Stimulated activated CD4-positive, alpha-beta T cell treated with anti-CD3 and anti-CD28 coated beads, Interleukin-4, amount 100 ng/mL, for 24 hours (primary cell): Measurements from ENCODE around the gene KDM6A.
"Not testable (repeated sequence)": the region's sequence is repeated elsewhere in the genome, so short reads cannot be mapped to it uniquely, and the experiment has no call there.

Experiments
- DNase-seq: peaks from one replicate; pipeline ENCODE4 v3.0.0-alpha.2; 2020

KDM6A gene

DNA sequence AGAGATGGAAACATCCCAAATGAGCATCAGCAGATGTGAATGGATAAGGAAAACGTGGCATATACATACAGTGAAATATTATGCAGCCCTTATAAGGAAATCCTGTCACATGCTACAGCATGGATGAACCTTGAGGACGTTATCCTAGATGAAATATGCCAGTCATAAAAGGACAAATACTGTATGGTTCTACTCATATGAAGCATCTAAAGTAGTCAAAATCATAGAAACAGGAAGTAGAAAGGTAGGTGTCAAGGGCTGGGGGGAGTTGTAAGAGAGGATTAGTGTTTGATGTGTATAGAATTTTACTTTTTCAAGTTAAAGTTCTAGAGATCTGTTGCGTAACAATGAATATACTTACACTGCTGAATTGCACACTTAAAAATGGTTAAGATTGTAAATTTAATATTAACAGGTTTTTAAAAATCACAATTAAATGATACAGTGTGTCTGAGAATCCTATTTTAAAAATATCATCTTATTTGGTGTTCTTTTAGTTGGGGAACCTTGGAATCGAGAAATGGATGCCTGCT lies 58.5 kb downstream of the KDM6A start:
- DNase-seq = no peak

DNA sequence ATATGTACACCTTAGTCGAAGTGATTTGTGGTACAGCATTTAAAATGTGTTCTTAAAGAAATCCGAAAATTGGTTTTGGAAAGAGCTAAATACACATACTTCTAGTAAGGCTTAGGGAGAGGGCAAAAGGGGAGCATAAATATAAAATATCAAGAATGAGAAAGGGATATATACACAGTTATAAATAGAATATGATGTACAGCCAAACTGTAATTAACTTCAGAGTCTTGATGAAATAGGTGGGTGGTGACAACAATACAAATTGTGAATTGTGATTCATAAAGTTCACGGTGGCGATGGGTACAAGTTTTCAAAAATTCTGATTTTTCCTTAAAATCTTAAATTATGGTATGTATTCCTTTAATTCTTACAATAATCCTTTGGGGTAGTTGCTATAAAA lies 62.2 kb downstream of the KDM6A start:
- DNase-seq = no peak

DNA sequence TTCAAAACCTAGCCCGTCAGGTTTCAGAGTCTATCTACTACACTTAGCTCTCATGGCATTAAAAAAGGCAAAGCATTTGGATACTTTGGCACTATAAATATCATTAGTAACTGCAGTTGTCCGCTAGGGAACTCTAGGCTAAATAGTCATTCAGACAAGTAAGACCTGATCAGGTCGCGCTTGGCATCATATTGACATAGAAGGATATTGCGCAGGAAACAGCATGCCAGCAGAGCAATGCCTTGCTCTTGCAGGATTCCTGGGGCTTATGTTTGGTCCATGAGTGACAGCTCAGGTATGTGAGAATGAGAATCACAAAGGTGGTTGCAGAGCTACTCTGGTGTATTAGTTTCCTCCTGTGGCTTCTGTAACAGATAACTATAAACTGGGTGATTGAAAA lies 62.7 kb downstream of the KDM6A start:
- no peak for DNase-seq

DNA sequence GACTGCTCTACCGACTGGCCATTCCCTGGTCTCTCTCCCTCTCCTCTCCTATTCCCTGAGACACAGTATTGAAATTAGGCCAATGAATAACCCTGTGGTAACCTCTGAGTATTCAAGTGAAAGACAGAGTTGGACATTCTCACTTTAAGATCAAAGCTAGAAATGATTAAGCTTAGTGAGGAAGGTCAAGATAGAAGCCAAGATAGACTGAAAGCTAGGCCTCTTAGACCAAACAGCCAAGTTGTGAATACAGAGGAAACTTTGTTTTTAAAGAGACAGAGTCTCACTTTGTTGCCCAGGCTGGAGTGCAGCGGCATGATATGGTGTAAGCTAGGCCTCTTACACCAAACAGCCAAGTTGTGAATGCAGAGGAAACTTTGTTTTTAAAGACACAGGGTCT lies 64.6 kb downstream of the KDM6A start:
- DNase-seq = no peak

DNA sequence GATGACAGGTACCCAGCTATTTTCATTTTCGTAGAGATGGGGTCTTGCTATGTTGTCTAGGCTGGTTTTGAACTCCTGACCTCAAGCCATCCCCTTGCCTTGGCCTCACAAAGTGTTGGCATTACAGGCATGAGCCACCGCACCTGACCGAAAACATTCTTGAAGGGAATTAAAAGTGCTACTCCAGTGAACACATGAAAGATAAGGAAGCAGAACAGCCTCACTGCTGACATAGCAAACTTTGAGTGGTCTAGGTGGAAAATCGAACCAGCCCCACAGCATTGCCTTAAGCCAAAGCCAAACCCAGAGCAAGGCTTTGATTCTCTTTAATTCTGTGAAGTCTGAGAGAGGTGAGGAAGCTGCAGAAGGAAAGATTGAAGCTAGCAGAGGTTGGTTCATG lies 65.1 kb downstream of the KDM6A start:
- no peak for DNase-seq

DNA sequence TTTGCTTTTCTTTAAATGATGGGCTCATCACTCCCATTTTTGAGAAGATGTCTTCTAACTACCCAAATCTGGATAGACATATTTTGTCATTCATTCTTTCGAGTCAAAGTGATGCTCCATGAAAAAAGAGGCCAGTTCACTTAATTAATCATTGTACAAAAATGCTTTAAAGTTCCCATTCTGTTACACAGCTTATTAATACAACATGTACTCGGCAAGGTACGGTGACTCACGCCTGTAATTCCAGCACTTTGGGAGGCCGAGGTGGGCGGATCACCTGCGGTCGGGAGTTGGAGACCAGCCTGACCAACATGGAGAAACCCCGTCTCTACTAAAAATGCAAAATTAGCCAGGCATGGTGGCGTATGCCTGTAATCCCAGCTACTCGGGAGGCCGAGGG lies 67.6 kb downstream of the KDM6A start:
- not testable (repeated sequence) for DNase-seq

DNA sequence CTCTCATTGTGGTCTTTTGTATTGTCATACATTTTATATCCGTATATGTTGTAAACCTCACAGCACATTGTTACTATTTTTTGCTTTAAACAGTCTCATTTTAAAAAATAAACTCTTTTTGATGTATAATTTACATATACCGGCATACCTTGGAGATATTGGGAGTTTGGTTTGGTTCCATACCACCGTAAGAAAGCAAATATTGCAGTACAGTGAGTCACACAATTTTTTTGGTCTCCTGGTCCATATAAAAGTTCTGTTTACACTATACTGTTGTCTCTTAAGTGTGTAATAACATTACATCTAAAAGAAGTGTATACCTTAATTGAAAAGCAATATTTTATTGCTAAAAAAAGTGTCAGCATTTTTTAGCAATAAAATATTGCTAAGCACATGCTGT lies 70.0 kb downstream of the KDM6A start:
- no peak for DNase-seq

DNA sequence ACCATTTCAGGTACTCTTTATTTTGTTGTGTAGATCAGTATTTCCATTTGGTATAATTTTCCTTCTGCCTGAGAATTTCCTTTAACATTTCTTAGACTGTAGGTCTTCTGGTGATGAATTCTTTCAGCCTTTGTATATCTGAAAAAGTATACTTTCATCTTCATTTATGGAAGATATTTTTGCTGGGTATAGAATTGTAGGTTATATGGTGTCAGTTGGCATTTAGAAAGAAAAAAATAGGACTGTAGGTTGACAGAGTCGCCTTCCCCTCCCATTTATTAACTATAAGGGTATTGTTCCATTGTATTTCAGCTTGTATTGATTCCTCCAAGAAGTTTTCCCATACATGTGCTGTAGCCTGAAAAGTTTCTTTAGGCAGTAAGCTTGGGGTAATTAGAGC lies 71.9 kb downstream of the KDM6A start:
- no peak for DNase-seq

DNA sequence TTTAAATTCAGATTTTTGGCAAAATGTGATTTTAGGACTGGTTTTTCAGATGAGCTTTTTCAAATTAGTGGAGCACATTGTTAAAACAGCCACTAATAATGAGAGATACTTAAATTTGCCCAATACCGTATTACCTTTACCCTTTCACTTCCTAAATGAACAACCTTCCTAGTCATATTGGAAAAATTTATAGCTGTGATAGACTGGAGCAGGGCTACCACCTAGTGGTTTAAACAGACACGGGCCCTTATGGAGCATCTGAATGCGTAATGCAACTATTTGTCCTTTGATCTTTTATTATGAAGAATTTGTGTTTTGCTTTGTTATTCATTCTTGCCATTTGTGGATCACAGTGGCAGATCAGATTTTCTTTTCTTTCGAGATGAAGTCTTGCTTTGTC lies 72.7 kb downstream of the KDM6A start:
- peak; percentile 28 for DNase-seq

DNA sequence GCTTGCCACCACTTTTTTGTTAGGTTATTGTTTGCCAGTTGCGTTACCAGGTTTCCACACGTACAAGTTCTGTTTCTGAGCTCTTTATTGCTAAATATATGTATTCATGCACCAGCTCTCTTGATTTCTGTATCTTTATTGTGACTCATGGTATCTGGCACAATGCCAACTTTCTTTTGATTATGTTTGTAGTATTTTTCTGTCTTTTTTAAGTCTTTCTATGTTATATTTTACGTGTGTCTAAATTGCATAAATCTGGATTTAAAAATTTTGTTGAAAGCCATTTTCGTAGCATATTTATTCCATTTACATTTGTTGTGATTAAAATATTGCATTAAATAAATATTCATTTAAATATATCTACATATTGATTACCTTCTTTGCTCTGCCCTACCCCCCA lies 73.8 kb downstream of the KDM6A start:
- no peak for DNase-seq

DNA sequence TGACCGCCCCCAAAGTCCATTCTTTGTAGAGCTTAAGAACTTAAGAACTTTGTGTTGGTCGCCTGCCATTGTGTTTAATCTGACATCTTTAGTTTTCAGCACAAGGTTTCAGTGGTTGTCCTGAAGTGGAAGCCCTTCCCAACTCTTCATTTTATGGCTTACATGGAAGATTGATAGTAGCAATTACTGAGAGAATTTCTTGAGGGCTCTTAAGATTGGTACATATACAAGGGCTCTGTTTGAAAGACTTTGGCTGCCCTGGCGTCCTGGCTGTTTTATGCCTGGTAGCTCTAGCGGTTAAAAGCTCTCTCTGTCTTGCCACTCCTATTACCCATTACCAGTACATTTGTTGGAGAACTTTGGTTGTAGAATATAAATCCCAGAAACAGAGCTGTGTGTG lies 75.0 kb downstream of the KDM6A start:
- DNase-seq = no peak

DNA sequence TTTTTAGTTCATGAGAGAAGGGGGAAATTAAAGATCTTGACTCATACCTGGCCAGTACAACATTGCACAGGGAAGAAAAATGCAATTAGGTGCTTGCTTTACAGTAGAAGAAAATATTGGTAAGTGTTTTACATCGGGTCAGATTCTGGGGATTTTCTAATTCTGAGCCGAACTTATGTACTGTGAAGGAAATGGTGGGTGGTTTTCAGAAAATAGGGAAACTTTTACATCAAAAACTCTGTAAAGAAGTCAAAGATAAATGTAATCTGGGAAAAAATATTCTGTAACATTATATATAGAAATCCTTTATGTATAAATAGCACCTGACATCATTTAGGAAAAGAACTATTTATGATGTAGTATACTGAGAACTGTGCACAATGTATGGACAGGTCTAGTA lies 75.4 kb downstream of the KDM6A start:
- no peak for DNase-seq

DNA sequence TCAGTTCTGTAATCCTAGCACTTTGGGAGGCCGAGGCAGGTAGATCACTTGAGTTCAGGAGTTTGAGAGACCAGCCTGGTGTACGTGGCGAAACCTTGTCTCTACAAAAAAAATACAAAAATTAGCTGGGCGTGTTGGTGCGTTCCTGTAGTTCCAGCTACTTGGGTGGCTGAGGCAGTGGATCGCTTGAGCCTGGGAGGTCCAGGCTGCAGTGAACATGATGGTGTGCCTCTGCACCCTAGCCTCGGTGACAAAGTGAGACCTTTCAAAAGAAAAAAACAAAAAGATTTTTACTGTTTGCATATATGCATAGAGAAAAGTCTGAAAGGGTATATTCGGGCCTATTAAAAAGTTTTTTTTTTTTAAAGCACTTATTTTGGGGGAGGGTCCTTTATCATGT lies 76.1 kb downstream of the KDM6A start:
- DNase-seq = no peak

DNA sequence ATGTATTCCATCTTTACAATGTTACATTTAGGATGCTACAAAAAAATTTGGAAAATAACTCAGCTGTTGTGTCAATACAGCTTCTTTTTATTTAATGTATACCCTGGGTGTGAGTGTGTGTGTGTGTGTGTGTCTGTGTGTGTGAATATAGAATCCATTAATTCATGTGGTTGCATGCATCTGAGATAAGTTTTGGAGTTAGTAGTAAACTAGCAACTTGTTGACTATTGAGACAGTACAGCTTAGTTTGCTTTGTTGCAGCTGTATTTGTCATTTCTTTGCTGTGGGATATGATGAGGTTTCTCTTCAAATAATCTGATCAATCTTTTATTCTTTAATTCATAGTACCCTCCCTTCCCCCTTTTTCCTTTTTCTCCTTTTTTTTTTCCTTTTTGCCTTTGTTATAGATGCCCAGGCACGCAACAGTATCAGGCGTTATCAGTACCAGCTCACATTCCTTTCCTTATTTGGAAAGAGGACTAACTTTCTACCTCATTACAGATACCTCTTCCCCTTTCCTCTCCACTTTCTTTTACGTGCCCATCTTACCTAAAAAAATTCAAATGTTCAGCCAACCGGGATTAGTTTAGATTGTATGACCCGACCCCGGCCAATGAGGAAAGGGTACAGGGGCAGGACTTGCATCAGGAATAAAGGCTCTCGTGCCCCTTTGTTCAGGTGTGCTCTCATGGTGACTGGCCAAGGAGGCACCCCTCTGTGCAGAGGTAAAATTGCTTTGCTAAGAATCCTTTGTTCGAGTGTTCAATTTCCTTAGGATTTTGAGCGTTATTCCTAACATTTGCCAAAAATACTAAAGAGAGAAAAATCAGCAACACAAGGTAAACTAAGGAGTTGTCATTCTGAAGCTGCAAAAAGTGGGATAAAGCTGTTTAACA lies 77.7 kb downstream of the KDM6A start:
- DNase-seq = not testable (repeated sequence)

DNA sequence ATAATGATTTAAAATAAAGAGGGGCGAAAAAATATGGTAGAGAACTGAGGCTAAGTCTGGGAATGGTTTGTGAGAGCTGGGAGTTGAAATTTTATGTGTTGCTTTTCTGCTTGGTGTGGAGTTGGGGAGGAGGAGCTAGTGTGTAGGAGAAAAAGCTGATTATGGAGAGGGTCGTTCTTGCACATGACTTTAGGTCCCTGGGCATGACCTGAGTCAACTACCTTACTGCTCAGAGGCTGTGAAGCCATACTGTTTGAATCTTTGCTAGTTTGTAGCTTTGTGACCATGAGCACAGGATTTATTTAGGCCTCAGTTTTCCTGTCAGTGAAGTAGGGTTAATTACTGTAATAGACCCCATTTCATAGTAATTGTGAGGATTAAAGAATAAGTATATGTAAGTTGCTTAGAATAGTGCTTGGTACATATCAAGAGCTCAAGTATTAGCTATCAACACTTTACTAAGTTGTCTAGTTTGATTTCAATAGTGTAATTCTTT lies 78.6 kb downstream of the KDM6A start:
- DNase-seq = no peak

DNA sequence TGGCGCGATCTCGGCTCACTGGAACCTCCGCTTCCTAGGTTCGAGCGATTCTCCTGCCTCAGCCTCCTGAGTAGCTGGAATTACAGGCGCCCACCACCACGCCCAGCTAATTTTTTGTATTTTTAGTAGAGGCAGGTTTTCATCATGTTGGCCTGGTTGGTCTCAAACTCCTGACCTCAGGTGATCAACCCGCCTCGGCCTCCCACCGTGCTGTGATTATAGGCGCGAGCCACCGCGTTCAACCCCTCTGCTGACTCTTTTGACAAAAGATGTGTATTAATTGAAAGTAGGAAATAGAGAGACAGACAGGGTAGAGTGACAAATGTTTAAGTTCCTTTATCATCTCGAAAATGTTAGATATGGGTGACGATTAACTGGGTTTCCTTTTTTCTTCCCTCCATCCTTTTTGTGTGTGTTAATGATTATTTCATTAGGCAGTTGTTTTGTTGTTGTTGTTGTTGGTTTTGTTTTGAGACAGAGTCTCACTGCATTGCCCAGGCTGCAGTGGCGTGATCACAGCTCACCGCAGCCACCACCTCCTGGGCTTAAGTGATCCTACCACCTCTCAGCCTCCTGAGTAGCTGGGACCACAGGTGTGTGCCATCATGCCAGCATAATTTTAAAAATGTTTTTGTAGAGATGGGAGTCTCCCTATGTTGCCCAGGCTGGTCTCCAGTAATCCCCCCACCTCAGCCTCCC lies 79.5 kb downstream of the KDM6A start:
- DNase-seq = no peak

DNA sequence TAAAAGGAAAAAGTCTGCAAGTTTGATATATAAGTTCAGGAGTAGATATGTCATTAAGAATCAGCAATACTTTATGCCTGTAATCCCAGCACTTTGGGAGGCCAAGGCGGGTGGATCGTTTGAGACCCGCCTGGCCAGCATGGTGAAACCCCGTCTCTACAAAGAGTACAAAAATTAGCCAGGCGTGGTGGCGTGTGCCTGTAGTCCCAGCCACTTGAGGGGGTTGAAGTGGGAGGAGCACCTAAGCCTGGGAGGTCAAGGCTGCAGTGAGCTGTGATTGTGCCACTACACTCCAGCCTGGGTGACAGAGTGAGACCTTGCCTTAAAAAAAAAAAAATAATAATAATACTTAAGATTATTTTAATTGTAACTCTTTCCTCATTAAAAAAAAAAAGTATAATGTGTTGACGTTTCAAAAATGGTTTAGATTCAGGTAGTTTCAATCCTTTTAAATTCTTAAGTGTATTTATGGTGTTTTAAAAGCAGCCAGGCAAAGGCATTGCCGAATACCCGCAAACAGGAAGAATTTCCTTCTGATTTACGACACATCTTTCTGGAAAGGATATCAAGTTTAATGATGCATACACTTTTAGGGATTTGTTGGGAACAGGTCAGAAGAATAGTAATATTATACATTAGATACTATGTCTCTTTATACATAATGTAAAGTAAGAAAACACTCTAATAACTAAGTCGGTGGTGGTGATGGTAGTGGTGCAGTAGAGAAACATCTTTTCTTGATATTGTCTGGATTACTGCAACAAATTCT lies 80.9 kb downstream of the KDM6A start:
- DNase-seq = no peak

DNA sequence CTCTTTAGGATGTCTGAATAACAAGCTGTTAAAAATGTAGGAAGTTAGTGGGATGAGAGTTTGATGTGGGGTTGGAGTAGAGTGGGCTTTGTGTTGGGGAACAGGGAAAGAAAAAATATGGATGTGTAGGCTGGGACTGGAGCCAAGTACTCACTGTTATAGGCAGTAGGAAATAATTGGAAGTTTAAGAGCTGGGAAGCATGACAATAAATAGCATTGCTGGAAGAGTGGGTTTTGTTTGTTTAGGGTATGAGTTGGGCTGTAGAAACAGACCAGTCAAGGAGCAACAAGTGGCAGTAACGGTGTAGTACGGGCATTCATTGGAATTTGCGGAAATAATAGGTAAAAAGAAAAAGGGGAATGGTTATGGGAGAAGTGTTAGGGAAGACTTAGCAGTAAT lies 81.6 kb downstream of the KDM6A start:
- DNase-seq = no peak

DNA sequence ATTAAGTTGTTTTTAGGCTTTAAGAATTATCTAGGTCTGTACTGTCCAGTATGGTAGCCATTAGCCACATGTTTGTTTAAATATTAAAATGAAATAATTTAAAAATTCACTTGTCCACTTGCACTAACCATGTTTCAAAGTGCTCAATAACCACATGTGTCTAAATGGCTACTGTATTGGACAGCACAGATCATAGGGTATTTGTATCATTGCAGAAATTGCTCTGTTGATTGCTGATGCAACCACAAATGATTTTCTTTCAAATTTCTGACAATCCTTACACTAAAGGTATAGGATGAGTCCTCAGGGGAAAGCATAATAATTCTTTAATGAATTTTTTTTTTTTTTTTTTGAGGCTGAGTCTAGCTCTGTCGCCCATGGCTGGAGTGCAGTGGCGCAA lies 84.9 kb downstream of the KDM6A start:
- no peak for DNase-seq

DNA sequence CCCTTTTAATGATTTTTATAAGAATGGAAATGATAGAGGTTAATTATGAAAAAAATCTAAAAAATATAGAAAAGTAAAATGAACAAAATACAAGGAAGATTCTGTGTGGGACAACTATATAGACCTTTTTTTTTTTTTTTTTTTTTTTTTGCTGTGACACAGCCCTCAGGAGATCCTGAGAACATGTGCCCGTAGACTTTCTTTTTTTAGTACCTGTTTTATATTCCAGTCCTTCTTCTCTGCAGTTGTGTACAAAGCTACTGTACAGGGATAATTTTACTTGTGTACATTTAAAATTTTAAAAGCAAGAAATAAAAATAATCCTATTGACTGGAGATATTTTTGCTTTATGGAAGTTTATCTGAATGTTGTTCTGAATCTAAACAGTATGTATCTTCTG lies 85.5 kb downstream of the KDM6A start:
- DNase-seq = no peak

DNA sequence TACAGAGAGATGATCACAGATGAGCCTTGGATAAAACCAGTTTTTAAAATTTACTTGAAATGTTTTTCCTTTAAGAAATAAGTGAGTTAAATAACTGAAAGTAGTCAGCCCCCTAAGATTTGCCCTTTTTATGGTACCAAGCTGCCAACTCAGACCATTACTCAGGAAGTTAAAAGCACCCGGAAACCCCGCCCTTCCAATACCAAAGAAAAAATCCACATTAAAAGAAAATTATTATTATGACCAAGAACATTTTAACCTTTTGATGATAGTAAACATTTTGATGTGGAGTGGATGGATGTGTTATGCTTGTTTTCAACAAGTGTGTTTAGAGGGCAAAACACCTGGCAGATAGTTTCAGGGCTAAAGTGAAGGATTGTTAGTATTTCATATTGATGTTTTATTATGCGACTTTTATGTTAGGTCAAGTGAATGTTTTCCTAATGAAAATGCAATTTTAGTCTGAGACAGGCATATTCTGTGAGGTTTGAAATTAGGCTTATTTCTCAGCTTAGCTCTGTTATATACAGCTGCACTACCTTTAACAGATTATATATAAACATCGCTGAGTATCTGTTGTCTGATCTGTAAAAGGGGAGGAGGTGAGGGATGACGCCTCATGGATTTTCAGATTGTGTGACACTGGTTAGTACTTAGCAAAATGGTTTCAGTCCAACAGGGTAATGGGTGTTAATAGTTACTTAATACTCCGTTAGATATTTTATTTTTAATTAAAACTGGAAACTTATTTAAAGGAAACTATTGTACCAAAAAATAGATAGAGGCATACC lies 89.0 kb downstream of the KDM6A start:
- no peak for DNase-seq

DNA sequence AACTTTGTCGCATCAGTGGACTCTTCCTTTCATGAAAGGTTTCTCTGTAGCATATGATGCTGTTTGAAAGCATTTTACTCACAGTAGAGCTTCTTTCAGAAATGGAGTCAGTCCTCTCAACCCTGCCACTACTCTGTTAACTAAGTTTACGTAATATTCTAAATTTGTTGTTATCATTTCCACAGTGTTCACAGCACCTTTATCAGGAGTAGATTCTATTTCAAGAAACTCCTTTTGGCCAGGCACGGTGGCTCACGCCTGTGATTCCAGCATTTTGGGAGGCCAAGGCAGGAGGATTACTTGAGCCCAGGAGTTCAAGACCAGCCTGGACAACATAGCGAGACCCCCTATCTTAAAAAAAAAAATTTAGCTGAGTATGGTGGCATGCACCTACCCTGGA lies 90.0 kb downstream of the KDM6A start:
- DNase-seq = no peak
